Nephron progenitor cell (in vitro differentiated cells): Measurements from ENCODE around the gene LDLRAD3.
"Not testable (repeated sequence)": the region's sequence is repeated elsewhere in the genome, so short reads cannot be mapped to it uniquely, and the experiment has no call there.

Experiments
- DNase-seq: peaks from one replicate; pipeline ENCODE4 v3.0.0; 2021
- H3K27ac Mint-ChIP-seq: 2 replicates; pipeline ENCODE4 v1.8.0; 2021; ENCODE audit warnings: mild to moderate bottlenecking, moderate library complexity, mixed read lengths
- H3K27me3 Mint-ChIP-seq: 2 replicates; pipeline ENCODE4 v1.8.0; 2021; ENCODE audit warnings: mild to moderate bottlenecking, low read depth, mixed read lengths; ENCODE audit not compliant: poor library complexity
- H3K36me3 Mint-ChIP-seq: 2 replicates; pipeline ENCODE4 v1.8.0; 2021; ENCODE audit warnings: low read depth, mixed read lengths
- H3K4me1 Mint-ChIP-seq: 2 replicates; pipeline ENCODE4 v1.8.0; 2021; ENCODE audit warnings: mixed read lengths
- H3K4me3 Mint-ChIP-seq: 2 replicates; pipeline ENCODE4 v1.8.0; 2021; ENCODE audit warnings: mild to moderate bottlenecking, moderate library complexity, mixed read lengths
- H3K9me3 Mint-ChIP-seq: 2 replicates; pipeline ENCODE4 v1.8.0; 2021; ENCODE audit warnings: mild to moderate bottlenecking, moderate library complexity, mixed read lengths
- TF ChIP-seq, protein P1 (sequence below): fragments of 200-600 bp; sonication (generic); IDR thresholded peaks from 2 replicates; pipeline ENCODE4 v1.5.0; 2021; ENCODE audit warnings: antibody characterized with exemption

Gene LDLRAD3

DNA sequence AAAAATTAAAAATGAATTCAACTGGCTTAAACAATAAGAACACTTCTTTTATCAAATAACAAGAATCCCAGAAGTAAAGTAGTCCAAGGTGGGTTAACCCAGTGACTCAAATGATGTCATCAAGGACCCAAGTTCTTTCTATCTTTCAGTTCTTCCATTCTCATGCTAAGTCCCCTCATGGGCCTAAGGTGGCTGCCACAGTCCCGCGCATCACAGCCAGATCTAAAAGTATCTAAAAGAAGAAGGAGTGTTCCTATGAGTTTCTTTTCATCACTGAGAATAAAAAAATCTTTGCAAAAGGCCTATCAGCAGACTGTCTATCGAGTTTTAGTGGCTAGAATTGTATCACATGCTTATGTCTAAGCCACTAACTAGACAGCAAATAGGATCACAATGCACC, 37.2 kb upstream of the LDLRAD3 start:
- Mint-ChIP-seq H3K36me3 (peaks cover 6% of the 10 kb centered on the region), H3K27ac (no peak overlapping the region), H3K4me3 (no peak overlapping the region), H3K27me3 (no peaks in the 10 kb centered on the region), H3K9me3 (peaks cover 27% of the 10 kb centered on the region), H3K4me1 (no peaks in the 10 kb centered on the region)
- TF ChIP-seq, protein P1, sequence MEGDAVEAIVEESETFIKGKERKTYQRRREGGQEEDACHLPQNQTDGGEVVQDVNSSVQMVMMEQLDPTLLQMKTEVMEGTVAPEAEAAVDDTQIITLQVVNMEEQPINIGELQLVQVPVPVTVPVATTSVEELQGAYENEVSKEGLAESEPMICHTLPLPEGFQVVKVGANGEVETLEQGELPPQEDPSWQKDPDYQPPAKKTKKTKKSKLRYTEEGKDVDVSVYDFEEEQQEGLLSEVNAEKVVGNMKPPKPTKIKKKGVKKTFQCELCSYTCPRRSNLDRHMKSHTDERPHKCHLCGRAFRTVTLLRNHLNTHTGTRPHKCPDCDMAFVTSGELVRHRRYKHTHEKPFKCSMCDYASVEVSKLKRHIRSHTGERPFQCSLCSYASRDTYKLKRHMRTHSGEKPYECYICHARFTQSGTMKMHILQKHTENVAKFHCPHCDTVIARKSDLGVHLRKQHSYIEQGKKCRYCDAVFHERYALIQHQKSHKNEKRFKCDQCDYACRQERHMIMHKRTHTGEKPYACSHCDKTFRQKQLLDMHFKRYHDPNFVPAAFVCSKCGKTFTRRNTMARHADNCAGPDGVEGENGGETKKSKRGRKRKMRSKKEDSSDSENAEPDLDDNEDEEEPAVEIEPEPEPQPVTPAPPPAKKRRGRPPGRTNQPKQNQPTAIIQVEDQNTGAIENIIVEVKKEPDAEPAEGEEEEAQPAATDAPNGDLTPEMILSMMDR, result no peak
- DNase-seq, result no peak

DNA sequence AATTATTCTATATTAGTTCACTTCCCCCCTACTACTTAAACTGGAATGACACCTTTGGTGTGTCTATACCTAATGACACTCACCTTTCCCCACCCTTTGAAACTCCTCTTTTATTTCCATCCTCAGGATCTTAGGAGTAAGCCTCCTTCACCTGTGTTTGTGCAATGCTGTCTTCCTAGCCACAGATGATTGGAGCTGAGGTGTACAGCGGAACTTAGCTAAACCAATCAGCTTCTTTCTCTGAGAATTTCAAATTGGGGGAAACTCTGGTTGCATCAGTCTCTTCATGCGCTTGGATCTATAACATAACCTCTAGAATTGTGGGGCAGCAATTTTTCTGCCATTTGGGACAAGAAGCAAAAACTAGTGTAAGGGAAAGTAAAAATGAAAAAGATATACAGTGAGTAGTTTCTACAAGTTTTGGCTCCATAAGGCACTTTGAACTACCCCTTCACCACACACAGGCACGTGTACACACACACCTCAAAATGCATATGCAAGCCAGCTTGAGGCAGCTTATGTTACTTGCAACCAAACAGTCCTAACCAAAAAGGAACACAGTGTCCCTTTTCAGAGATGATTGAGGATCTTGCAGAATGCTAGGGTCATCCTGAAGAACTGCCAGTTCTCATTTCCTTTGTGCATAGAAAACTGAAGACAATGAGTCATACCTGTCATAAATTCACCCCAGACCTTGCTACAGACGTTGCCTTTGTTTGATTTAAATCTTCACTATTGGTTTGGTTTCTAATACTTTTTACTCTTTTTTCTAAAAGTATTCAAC, 36.0 kb upstream of the LDLRAD3 start:
- TF ChIP-seq, protein P1, result no peak
- peaks cover 15% of the 10 kb centered on the region for H3K9me3 Mint-ChIP-seq
- H3K4me3 Mint-ChIP-seq, result no peak overlapping the region
- H3K36me3 Mint-ChIP-seq, result peaks cover 6% of the 10 kb centered on the region
- no peak for DNase-seq
- no peak overlapping the region for H3K27ac Mint-ChIP-seq
- no peaks in the 10 kb centered on the region for H3K4me1 Mint-ChIP-seq
- H3K27me3 Mint-ChIP-seq, result no peaks in the 10 kb centered on the region

DNA sequence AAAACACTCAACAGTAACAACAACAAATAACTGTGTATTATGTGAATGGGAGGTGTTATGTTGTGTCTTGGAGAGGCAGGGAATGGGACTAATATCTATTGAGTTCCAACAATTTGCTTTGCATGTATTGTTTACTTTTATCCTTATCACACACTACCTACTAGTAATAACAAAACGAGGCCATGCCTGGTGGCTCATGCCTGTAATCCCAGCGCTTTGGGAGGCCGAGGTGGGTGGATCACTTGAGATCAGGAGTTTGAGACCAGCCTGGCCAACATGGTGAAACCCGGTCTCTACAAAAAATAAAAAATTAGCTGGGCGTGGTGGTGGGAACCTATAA, 35.5 kb upstream of the LDLRAD3 start:
- not testable (repeated sequence) for H3K27me3 Mint-ChIP-seq, H3K4me1 Mint-ChIP-seq, H3K27ac Mint-ChIP-seq, H3K4me3 Mint-ChIP-seq, H3K36me3 Mint-ChIP-seq, H3K9me3 Mint-ChIP-seq, DNase-seq

DNA sequence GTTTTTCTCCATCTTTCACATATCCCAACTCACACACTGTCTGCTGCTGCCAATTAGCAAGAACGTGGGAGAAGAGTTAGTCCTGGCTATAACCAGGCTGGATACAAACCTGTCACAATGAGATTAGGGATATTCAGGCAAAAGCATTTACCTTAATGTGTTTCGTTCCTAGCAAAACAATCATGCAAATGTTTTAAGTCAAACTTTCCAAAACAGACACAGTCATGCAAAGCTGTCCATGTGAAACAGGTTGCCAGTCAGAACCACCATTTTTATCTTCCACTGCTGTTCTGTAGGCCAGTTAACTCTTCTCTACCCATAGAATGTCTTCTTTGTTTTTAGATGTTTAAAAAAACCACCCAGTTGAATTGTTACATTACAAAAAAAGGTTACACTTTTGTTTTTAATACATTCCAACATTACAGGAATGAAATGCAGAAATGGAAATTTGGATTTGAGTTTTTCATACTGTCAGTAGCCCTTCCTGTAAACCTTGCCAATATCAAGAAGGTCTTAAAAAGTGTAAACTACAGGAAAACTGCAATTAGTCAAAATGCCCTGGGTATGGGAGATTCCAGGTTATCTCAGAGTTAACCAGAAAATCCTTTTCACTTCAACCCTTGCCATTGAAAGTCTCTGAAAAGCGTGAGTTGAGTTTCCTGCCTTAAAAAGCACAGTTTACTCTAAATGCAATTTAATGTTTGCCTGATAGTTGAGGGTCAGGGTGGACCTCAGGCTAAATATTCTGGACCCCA, 34.2 kb upstream of the LDLRAD3 start:
- Mint-ChIP-seq H3K27me3 (no peaks in the 10 kb centered on the region), H3K27ac (no peak overlapping the region), H3K4me1 (no peaks in the 10 kb centered on the region), H3K4me3 (no peak overlapping the region), H3K36me3 (no peaks in the 10 kb centered on the region), H3K9me3 (no peaks in the 10 kb centered on the region)
- TF ChIP-seq, protein P1, result no peak
- no peak for DNase-seq

DNA sequence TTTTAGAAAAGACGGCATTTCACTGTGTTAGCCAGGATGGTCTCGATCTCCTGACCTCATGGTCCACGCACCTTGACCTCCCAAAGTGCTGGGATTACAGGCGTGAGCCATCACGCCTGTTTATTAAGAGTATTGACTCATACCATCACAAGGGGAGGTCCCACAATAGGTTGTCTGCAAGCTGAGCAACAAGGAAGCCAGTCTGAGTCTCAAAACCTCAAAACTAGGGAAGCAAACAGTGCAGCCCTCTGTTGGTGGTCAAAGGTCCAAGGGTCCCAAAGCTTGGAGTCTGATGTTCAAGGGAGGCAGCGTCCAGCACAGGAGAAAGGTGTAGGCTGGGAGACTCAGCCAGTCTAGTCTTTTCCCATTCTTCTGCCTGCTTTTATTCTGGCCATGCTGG, 32.8 kb upstream of the LDLRAD3 start:
- H3K36me3 Mint-ChIP-seq, result no peaks in the 10 kb centered on the region
- H3K27me3 Mint-ChIP-seq, result peaks cover 7% of the 10 kb centered on the region
- no peaks in the 10 kb centered on the region for H3K9me3 Mint-ChIP-seq
- TF ChIP-seq, protein P1, result no peak
- H3K27ac Mint-ChIP-seq, result no peak overlapping the region
- H3K4me1 Mint-ChIP-seq, result no peaks in the 10 kb centered on the region
- no peak overlapping the region for H3K4me3 Mint-ChIP-seq
- DNase-seq, result no peak

DNA sequence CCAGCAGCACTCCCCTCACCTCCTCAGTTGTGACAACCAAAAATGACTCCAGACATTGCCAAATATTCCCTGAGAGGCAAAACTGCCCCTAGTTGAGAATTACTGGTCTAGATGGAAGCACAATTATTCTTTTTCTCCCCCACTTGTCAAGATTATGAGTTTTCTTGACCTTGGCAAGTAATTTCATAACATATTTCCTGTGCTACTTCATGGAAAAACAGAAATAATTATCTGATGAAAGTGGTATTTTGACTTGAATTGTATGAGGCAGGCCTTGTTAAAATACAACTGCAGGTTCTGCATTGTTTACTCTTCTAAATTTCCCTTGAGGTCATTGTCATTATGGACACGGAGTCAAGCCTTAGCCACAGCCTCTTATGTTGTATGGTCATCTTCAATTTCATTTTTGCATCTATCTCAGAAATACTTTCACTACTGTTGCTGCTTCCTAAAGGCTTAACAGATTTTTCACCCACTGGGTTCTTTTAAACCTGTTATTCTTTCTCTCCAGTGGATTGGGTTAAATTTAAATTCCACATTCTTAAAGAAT, 32.2 kb upstream of the LDLRAD3 start:
- peaks cover 7% of the 10 kb centered on the region for H3K27me3 Mint-ChIP-seq
- H3K9me3 Mint-ChIP-seq, result no peaks in the 10 kb centered on the region
- TF ChIP-seq, protein P1, result no peak
- H3K4me3 Mint-ChIP-seq, result no peak overlapping the region
- no peak overlapping the region for H3K27ac Mint-ChIP-seq
- H3K4me1 Mint-ChIP-seq, result no peaks in the 10 kb centered on the region
- no peaks in the 10 kb centered on the region for H3K36me3 Mint-ChIP-seq
- DNase-seq, result no peak

DNA sequence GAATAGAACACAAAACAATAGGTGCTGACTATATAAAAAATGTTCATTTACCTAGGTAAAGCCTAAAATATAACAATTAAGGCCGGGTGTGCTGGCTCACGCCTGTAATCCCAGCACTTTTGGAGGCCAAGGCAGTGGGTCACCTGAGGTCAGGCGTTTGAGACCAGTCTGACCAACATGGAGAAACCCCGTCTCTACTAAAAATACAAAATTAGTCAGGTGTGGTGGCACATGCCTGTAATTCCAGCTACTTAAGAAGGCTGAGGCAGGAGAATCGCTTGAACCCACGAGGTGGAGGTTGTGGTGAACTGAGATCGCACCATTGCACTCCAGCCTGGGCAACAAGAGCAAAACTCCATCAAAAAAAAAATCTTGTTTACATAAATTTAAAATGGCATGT, 31.4 kb upstream of the LDLRAD3 start:
- H3K36me3 Mint-ChIP-seq, result not testable (repeated sequence)

More for the DNA sequence above, 31.4 kb upstream of the LDLRAD3 start:
- not testable (repeated sequence) for H3K4me3 Mint-ChIP-seq, H3K4me1 Mint-ChIP-seq, H3K27ac Mint-ChIP-seq, H3K9me3 Mint-ChIP-seq, H3K27me3 Mint-ChIP-seq, DNase-seq
